GM15510 (cell line): Measurements from ENCODE around the gene CTDSP1.

ENCODE experiments used
- POLR2A ChIP-seq: IDR thresholded peaks from 3 replicates; pipeline ENCODE4 v1.6.1; 2011; ENCODE audit warnings: borderline replicate concordance; ENCODE audit not compliant: insufficient read length; ENCODE audit errors: extremely low read depth

The CTDSP1 gene

GRCh38 chr2:218422403-218423086 lies 22.9 kb downstream of the CTDSP1 start:
- TF ChIP-seq POLR2A = no peak

- no peak for TF ChIP-seq POLR2A
These were observed 23.9 kb downstream of the CTDSP1 start for GRCh38 chr2:218423584-218423983.

GRCh38 chr2:218425531-218425930 lies 25.9 kb downstream of the CTDSP1 start:
- TF ChIP-seq POLR2A = no peak

DNA sequence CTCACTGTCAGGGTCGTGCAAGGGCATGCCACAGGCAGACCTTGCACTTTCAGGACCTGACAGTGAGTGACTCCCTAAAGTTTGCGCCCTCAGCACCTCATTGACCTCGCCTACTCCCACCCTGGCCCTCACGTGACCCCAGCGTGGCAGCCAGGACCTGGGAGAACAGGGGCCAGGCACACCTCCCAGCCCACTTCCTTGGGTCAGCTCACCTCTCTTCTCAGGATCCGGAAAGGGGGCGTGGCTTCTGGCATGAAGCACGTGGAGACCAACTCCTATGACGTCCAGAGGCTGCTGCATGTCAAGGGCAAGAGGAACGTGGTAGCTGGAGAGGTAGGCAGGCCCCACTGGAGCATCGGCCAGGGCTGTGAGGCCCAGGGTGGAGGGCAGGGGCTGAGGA lies 28.1 kb downstream of the CTDSP1 start:
- no peak for TF ChIP-seq POLR2A

- no peak for TF ChIP-seq POLR2A
These were observed 29.3 kb downstream of the CTDSP1 start for GRCh38 chr2:218428846-218429558.

DNA sequence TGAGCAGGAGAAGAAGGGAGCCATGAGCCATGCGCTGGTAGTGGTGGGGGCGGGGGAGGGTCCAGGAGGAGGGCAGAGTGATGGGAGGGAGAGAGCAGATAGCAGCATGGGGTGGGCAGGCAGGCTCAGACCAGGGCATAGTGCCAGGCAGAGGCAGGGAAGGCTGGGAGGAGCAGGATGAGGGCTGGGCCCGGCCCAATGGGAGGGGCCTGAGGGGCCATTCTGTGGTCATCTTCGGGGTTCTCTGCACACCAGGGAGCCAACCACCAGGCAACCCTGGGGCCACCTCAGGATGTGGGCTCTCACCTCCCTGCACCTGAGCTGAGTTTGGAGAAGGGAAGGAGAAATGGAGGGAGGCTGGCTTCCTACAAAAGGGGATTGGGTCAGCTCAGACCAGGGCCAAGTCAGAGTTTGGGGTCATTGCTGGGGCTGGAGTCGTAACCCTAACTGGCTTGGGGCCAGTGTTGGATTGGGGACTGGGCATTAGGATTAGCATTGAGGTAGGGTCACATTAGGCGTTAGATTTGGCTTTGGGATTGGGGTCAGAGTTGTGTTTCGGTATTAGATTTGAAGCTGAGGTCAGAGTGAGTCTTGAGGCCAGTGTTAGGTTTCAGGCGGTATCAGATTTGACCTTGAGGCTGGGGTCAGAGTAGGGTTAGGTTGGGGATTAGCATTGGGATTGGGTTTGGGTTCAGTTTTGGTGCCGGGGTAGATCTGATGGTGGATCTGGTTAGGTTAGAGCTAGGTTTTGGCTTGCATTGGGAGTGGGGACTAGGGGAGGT lies 30.4 kb downstream of the CTDSP1 start:
- no peak for TF ChIP-seq POLR2A

GRCh38 chr2:218430721-218431120 lies 31.1 kb downstream of the CTDSP1 start:
- no peak for TF ChIP-seq POLR2A

- TF ChIP-seq POLR2A = no peak
These were observed 32.2 kb downstream of the CTDSP1 start for GRCh38 chr2:218431878-218432277.

GRCh38 chr2:218432676-218433365 lies 33.2 kb downstream of the CTDSP1 start:
- no peak for TF ChIP-seq POLR2A

DNA sequence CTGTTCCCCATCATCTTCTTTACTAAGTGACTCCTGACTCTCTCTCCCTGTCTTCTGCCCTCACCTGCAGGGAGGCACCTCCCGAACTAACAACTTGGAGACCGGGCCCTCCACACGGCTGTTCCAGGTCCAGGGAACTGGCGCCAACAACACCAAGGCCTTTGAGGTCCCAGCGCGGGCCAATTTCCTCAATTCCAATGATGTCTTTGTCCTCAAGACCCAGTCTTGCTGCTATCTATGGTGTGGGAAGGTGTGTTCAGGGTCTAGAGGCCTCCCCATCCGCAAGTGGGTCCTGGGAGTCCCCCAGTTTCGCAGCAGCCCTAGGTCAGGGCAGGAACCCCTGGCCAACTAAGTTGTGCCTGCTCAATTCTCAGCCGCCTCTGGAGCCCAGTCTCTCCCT lies 34.8 kb downstream of the CTDSP1 start:
- TF ChIP-seq POLR2A = no peak

DNA sequence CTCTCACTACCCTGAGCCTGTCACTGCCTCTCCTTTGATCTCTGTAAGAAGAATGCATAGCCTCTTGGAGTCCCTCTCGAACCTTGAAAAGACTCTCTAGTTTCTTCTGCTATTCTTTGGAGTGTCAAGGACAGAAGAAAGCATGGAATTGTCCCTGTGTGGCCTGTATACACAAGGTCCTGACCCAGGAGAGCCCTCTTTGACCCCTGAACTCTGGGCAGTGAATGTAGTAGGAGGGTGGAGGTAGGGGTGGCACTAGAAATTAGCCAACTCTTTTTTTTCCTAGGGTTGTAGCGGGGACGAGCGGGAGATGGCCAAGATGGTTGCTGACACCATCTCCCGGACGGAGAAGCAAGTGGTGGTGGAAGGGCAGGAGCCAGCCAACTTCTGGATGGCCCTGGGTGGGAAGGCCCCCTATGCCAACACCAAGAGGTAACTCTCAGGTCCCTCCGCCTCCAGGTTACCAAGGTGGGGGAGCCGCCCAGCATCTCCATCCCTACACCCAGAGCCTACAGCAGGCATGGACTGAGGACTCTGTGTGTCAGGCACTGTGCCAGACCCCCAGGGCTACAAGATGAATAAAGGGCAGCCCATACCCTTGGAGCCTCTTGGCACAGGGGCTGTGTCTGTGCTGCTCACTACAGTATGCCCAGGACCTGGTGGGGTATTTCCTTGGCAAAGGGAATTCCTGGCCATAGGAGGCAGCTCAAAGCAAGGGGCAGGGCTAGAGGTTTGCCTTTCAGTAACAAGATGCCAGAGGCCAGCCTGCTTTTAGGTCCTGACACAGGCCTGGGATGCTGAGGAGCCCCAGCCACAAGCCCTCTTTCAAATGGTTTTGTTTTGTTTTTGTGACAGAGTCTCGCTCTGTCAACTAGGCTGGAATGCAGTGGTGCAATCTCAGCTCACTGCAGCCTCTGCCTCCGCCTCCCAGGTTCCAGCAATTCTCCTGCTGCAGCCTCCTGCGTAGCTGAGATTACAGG lies 35.6 kb downstream of the CTDSP1 start:
- no peak for TF ChIP-seq POLR2A

GRCh38 chr2:218436992-218437391 lies 37.3 kb downstream of the CTDSP1 start:
- no peak for TF ChIP-seq POLR2A

DNA sequence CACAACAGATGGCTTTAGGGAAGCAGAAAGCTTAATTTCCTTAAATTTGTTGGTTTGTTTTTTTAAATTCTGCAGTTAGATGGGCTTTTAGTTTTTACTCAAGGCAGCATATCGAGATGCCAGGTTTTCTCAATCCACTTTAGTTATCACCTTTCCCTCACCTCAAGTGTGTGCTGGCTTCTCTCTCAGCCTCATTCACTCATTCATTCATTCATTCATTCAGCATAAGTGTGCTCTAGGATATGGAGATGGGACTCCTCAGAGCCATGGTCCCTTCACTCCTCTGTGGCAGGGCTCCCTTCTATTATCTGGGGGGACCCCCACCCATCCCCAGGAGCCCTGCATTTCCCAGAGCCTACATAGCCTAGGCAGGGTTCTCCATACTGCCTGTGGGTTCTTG lies 38.3 kb downstream of the CTDSP1 start:
- no peak for TF ChIP-seq POLR2A

- no peak for TF ChIP-seq POLR2A
These were observed 38.9 kb downstream of the CTDSP1 start for GRCh38 chr2:218438596-218438995.

- TF ChIP-seq POLR2A = no peak
These were observed 45.2 kb downstream of the CTDSP1 start for GRCh38 chr2:218444692-218445357.
